ENCODE data around the gene C2orf78.
"Not testable (repeated sequence)": the region's sequence is repeated elsewhere in the genome, so short reads cannot be mapped to it uniquely, and the experiment has no call there.

C2orf78 gene

DNA sequence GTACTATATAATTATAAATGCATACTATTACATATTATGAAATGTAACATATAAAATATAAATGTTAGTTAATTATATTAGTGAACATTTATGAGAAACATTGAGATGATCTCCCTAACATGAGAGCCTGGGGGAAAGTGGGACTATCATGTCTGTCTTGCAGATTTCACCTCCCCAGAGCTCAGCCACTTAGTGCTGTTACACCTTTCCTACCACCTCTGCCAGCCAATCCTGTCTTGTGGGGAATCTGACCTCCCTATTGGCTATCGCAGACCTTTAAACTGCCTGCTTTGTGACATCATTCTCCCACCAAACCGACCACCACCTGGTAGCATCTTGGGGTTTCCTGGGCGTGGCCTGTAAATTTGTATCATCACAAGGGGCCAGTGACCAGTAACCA is at the start of gene C2orf78:
Gene C2orf78, plus strand, starts transcription at position 301 of the 400 bp plus-strand sequence. CDS start 127 bp downstream, outside the sequence.
- DNase-seq (ENCODE audit: low read depth, low spot score); H3K4me3 ChIP-seq (ENCODE audit: low read depth, low read length); in situ Hi-C loops (cut with HindIII; ENCODE audit: low sequenced_read_pairs): not testable (repeated sequence)

GRCh38 chr2:73736378-73736777 is 47.6 kb upstream of the C2orf78 start:
- in situ Hi-C loops (cut with HindIII; ENCODE audit: low sequenced_read_pairs): no loop called here
- DNase-seq (ENCODE audit: low read depth, low spot score): no peak
- TF ChIP-seq CTCF (IDR thresholded peaks at IDR 0.05; ENCODE audit: low read depth, low read length): no peak

DNA sequence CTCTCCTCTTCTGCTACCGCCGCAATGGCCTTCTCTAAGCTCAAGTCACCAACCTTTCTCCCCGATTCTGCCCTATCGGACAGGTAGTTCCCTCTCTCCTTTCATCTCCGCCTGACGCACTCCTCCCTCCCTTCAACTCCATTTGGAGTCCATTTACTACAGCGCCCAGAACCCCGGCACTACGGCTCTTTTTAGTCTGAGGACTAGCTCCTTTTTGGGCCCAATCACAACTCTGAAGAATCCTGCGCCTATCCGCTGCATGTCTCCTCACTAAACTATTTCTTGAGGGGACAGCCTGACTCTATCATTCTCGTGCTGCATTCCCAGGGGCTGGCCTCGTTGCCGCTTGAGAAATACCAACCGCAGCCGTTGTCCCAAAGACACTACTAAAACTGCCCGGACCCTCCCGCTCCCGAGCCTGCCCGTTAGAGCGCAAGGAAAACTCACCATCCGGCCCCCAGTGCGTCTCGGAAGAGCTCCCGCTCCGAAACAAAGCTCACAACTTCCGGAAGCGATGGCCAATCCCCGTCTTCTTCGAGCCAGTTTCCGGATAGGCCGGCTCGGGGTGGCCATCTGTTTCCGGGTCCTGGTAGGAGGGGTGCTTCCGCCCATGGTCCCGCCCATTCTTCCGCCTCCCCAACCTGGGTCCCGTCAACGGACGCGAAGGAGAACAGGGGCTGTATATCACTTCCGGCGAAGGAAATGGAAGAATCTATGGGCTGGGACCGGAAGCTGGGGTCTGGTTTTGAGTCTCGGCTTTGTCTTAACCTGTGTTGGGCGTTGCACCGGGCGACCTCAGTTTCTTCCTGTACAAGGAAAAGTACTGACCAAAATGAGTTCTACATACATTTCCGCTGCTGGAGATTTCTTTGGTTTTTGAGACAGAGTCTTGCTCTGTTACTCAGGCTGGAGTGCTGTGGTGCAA is 46.9 kb upstream of the C2orf78 start, which contains the start of gene TPRKB:
Gene TPRKB, minus strand, starts transcription at position 491 of the 925 bp plus-strand sequence. CDS start 2,776 bp downstream, outside the sequence.
- peak within 1 kb of the TSS; percentile 78 for H3K4me3 ChIP-seq (ENCODE audit: low read depth, low read length)
- no peak for TF ChIP-seq CTCF (IDR thresholded peaks at IDR 0.05; ENCODE audit: low read depth, low read length)
- in situ Hi-C loops (cut with HindIII; ENCODE audit: low sequenced_read_pairs): no loop called here
- DNase-seq (ENCODE audit: low read depth, low spot score): peak; percentile 99

More at GRCh38 chr2:73736378-73736777, 47.6 kb upstream of the C2orf78 start:
- H3K4me3 ChIP-seq (ENCODE audit: low read depth, low read length): peak overlapping the region; percentile 78

DNA sequence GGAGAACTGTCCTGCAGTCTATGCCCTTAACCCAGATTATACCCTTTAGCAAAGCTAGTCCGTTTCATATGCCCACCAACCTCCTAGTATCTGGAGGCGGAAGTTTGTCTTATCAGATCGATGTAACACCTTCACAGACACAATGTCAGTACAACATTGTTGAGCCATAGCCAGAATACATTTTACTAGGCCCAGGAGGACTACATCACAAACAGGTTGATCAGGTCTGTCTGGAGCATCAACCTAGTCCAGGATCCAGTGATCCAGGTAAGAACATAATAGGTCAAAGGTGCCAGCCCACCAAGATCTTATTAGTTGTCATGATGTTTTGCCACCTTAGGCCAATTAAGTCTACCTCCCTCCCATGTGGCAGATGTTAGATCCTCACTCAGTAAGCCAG is 44.9 kb upstream of the C2orf78 start:
- H3K4me3 ChIP-seq (ENCODE audit: low read depth, low read length): no peak overlapping the region
- no peak for TF ChIP-seq CTCF (IDR thresholded peaks at IDR 0.05; ENCODE audit: low read depth, low read length)
- in situ Hi-C loops (cut with HindIII; ENCODE audit: low sequenced_read_pairs): no loop called here
- DNase-seq (ENCODE audit: low read depth, low spot score): no peak

- no peak for DNase-seq (ENCODE audit: low read depth, low spot score)
- no peak overlapping the region for H3K4me3 ChIP-seq (ENCODE audit: low read depth, low read length)
- in situ Hi-C loops (cut with HindIII; ENCODE audit: low sequenced_read_pairs): no loop called here
- no peak for TF ChIP-seq CTCF (IDR thresholded peaks at IDR 0.05; ENCODE audit: low read depth, low read length)
These were observed 43.2 kb upstream of the C2orf78 start for GRCh38 chr2:73740767-73741166.

DNA sequence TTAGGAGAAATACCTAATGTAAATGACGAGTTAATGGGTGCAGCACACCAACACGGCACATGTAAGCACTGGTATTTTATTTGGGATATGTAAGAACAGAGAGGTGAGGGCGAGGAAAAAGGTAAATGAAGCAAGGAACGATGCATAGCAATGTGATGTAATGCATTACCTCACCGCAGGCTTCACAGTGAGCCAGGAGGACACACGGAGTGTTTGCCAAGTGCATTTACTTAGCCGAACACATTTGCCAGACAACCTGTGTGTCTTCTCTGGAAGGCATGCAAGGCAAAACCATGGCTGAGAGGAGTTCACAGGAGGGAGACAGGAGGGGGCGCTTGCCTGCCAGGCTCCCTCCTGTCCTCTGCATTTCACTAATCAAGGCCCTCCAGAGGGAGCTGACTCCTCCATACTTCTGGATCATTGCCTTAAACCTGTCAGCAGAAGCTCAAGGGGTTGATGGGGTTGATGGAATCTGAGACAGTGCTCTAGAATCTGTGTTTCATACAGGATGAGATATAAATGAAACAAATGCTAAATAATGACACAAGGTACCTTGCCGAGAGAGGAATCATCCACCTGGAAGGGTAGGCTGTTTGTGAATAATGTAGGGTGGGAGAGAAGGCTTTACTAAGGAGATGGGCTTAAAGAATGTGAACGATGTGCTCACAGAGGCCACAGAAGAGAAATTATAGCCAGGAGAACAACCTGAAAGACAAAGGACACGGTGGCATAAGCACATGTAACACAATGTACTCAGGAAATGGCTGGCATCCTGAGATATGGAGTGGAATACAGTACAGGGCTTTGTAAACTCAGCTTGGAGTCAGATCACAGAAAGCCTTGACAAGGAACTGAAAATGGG is 37.7 kb upstream of the C2orf78 start:
- no peak for TF ChIP-seq CTCF (IDR thresholded peaks at IDR 0.05; ENCODE audit: low read depth, low read length)
- DNase-seq (ENCODE audit: low read depth, low spot score): no peak
- in situ Hi-C loops (cut with HindIII; ENCODE audit: low sequenced_read_pairs): no loop called here

More for the DNA sequence above, 37.7 kb upstream of the C2orf78 start:
- H3K4me3 ChIP-seq (ENCODE audit: low read depth, low read length): no peak overlapping the region
